ENCODE results near the gene PNMA5.
"Not testable (repeated sequence)": the region's sequence is repeated elsewhere in the genome, so short reads cannot be mapped to it uniquely, and the experiment has no call there.

PNMA5 gene

DNA sequence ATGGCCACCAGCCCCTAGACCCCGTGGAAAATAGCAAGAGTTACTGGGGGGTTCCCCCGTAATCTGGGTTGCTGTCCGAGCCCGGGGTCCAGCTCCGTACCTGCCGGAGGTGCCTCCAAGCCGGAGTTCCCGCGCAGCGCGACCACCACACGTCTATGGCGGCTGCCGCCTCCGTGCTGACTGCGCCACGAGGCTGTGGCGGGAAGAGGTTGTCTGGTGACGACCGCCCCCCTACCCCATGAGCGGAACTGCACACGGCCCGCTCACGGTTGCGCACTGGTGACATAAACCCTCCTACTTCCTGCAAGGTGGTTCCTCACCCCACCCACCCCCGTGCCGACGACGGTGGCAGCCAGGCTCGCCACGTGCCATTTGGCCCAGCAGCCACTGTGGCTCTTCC lies at the start of gene PNMA5:
Gene PNMA5 (minus strand): TSS at position 184 of the 400 bp plus-strand sequence. CDS start 2,518 bp downstream, outside the sequence.
- DNase-seq (ENCODE audit: extremely low read depth in 1 of 2, low read depth in 1 of 2) = no peak

DNA sequence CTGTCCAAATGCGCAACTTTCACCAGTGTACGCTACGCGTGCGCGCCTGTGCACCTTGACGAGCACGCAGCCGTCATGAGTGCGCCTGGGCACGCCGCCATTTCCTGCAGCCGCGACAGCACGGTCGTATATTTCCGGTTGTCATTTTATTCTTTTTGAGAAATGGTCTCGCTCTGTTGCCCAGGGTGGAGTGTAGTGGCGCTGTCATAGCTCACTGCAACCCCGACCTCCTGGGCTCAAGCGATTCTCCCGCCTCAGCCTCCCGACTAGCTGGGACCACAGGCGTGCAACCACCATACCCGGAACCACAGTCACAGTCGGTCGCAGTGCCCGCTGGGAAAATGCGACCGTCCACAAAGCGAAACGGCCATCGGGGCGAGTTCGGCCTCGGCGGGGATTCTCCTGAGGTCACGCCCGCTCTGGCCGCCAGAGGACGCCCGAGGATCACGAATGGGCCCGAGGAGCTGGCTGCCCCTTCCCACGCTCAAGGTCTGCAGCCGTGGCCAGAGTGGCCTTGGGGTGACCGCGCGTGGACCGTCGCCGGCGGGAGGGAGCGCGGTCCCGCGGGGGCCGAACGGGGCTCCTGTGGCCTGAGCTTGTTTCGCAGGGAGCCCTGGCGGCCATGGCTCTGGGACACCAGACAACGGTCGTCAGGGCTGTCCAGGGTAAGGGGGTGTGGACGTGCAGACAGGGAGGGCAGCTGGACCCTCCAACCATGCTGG lies 38.6 kb upstream of the PNMA5 start:
- DNase-seq (ENCODE audit: extremely low read depth in 1 of 2, low read depth in 1 of 2) = peak; percentile 29 to 41

DNA sequence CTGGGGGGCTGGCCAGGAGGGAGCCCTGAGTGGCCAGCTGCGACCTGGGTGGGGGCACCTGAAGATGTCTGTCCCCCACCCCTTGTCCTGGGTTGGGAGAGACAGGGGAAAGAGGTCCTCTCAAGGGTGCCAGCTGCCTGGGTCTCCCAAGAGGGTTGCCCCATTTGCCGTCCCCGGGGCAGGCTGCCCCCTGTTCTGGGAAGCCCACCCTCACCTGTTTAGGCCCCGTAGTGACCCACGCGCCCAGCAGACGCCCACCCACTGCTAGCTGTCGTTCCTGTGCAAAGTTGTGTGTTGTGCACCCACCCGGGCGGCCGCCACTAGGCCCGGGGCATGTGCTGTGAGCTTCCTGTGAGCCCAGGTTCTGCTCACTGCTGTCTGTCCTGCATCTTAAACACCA lies 36.9 kb upstream of the PNMA5 start:
- DNase-seq (ENCODE audit: extremely low read depth in 1 of 2, low read depth in 1 of 2) = no peak

DNA sequence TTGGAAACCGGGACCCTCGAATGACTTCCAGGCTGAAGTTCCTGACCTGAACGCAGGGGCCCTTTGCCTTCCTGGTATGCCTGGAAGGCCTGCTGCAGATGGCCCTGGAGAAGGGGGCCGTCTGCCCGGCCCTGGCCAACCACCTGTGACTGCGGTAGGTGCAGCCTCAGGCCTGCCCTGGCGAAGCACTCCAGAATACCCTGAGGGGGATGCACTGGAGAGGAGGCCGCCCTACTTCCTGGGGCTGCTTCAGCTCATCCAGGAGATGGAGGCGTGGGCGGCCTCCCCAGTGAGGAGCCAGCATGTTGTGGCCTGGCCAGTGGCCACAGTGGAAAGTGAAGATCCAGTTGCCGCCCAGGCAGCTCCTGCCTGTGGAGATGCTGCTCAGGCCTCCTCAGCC lies 36.0 kb upstream of the PNMA5 start:
- no peak for DNase-seq (ENCODE audit: extremely low read depth in 1 of 2, low read depth in 1 of 2)

DNA sequence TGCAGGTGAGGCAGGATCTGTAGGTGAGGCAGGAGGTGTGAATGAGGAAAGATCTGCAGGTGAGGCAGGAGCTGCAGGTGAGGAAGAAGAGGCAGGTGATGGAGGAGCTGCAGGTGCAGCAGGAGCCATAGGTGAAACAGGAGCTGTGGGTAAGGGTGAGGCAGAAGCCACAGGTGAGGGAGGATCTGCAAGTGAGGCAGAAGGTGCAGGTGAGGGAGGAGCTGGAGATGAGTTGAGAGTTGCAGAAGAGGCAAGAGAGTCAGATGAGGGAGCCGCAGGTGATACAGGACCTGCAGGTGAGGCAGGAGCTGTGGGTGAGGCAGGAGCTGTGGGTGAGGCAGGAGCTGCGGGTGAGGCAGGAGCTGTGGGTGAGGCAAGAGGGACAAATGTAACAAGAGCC lies 35.2 kb upstream of the PNMA5 start:
- DNase-seq (ENCODE audit: extremely low read depth in 1 of 2, low read depth in 1 of 2) = no peak

GRCh38 chrX:153028487-153028886 lies 34.6 kb upstream of the PNMA5 start:
- not testable (repeated sequence) for DNase-seq (ENCODE audit: extremely low read depth in 1 of 2, low read depth in 1 of 2)

DNA sequence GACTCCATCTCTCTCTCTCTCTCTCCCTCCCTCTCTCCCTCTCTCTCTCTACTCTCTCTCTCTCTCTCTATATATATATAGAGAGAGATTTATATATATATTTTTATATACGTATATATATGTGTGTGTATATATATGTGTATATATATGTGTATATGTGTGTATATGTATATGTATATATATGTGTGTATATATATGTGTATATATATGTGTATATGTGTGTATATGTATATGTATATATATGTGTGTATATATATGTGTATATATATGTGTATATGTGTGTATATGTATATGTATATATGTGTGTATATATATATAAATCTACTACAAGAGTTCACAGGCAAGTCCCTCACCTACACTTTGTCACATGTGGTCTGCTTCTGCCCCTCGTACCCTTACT lies 32.6 kb upstream of the PNMA5 start:
- DNase-seq (ENCODE audit: extremely low read depth in 1 of 2, low read depth in 1 of 2) = not testable (repeated sequence)

DNA sequence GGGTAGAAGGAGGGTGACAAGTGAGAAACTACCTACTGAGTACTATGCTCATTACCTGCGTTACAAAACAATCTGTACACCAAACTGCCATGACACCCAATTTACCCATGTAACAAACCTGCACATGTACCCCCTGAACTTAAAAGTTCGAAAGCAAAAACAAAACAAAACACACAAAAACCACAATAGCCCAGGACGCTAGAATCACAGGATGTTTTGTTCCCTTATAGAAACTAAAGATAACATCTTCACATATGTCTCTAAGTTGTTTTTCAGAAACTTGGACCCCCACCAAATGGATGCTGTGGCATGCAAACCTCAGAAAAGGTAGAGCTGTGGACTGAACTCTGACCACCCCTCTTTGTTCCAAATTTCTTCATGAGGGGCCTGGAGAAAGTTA lies 25.2 kb upstream of the PNMA5 start:
- DNase-seq (ENCODE audit: extremely low read depth in 1 of 2, low read depth in 1 of 2) = no peak

- DNase-seq (ENCODE audit: extremely low read depth in 1 of 2, low read depth in 1 of 2) = not testable (repeated sequence)
Measured at GRCh38 chrX:153017174-153017573, 23.3 kb upstream of the PNMA5 start.

- no peak for DNase-seq (ENCODE audit: extremely low read depth in 1 of 2, low read depth in 1 of 2)
Measured at GRCh38 chrX:153004780-153005179, 10.9 kb upstream of the PNMA5 start.

DNA sequence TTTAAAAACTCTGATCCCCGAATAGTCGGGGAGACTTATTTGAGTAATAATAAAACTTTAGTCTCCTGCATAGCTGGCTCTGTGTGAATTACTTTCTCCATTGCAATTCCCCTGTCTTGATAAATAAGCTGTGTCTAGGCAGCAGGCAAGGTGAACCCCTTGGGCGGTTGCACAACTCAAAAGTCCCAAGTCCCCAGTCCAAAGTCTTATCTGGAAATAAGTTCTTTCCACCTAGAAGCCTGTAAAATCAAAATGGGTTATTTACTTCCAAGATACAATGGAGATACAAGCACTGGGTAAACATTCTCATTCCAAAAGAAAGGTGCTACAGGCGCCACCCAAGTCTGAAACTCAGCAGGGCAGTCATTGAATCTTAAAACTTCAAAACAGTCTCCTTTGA lies 10.1 kb upstream of the PNMA5 start:
- no peak for DNase-seq (ENCODE audit: extremely low read depth in 1 of 2, low read depth in 1 of 2)

- DNase-seq (ENCODE audit: extremely low read depth in 1 of 2, low read depth in 1 of 2) = not testable (repeated sequence)
Measured at GRCh38 chrX:153002182-153002581, 8.3 kb upstream of the PNMA5 start.

GRCh38 chrX:152997337-152997736 lies 3.4 kb upstream of the PNMA5 start:
- DNase-seq (ENCODE audit: extremely low read depth in 1 of 2, low read depth in 1 of 2) = no peak

DNA sequence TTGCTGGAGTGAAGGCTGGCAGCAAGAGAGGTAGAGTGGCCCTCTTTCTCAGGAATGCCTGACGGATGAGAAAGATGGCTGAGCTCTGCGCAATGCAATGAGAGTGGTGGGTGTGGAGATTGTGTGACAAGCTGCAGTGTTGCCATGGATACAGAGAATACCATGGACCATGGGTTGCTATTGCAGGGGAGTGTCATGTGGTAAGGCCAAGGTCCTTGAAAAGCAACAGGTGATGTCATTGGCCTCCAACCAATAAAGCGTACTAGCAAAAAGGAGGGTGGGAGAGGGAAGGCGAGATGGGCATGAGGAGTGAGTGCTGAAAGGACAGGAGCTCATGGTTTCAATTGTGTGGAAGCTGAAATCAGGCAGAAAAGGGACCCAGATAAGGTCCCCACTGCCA lies 1.8 kb downstream of the PNMA5 start:
- DNase-seq (ENCODE audit: extremely low read depth in 1 of 2, low read depth in 1 of 2) = no peak

DNA sequence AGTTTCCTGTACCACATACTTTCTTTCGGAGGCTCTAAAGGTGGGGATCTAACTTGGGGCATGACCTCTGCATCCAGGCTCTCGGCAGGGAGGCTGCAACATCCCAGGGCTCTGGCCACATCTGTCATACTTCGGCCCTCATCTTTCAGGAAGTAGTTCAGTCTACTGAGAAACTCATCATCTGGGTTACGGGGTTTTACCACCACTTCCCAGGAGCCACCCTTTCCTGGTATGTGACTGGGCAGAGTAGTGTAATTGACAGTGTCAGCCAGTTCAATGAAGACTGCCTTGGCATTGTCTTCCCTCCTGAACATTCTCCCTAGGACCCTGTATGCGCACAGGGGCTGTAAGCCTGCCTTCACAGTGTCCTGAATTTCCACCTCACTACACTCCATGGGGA lies 2.8 kb downstream of the PNMA5 start:
- DNase-seq (ENCODE audit: extremely low read depth in 1 of 2, low read depth in 1 of 2) = no peak

DNA sequence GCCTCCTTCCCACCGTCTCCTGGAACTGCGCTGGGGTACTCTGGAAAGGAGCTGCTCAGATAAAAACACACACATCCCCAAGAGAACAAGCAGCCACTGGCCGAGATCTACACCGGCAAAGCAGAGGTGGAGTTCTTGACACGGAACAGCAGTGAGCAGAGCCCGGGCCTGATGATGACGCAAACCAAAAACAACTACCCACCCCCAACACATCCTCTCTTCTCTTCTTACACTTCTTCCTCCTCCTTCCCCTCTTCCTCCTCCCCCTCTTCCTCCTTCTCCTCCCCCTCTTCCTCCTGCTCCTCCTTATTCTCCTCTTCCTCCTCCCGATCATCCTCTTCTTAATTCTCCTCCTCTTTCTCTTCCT lies 4.6 kb downstream of the PNMA5 start:
- no peak for DNase-seq (ENCODE audit: extremely low read depth in 1 of 2, low read depth in 1 of 2)

DNA sequence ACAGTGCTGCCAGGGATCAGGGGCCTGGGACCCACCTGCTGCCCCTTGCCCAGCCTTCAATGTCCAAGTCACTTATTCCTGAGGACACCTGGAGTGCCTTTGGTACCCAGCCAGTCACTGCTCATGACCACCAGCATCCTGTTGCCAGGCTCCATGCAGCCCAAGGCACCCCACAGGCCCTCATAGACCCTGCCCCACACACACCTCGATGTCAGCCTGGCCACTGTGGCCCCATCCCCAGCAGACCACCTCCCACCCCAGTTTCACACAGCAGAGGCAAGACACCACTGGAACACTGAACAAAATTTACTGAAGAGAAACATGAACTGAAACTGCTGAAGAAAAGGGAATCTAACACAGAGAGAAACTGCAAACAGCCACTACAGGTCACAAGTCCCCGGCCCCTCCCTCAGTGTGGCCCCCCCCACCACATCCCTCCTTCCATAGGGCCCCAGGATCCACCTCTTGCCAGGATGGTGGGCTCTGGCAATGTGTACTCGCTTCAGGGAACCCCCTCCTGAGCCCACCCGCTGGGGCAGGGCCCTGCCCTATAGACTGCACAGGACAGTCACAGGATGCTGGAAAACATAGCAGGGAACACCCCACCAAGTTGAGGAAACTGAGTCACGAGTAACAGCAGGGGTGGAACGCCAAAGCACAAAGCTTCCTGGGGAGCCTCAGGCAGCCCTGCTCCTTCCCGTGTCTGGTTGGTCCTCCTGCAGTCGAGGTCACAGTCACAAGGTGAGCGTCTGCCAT lies 5.2 kb downstream of the PNMA5 start:
- no peak for DNase-seq (ENCODE audit: extremely low read depth in 1 of 2, low read depth in 1 of 2)

- no peak for DNase-seq (ENCODE audit: extremely low read depth in 1 of 2, low read depth in 1 of 2)
Measured at GRCh38 chrX:152987801-152988200, 6.1 kb downstream of the PNMA5 start.

DNA sequence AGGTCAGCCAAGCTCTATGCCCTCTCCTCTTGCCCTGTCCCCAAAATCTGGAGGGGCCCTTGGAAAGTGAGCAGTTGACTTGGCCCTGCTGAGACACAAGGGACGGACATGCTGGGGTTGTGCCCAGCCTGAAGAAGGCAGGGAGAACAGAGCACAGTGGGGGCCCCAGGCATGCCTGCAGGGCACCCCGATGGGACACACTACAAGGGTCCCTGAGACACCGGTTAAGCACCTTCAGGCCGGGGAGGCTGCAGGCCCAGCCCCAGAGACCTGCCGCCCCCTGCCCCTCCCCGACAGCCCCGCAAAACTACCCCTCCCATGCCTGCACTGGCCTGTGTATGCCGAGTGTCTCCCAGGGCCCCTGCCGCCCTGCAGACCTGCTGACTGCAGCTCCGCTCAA lies 6.8 kb downstream of the PNMA5 start:
- DNase-seq (ENCODE audit: extremely low read depth in 1 of 2, low read depth in 1 of 2) = not testable (repeated sequence)

- not testable (repeated sequence) for DNase-seq (ENCODE audit: extremely low read depth in 1 of 2, low read depth in 1 of 2)
Measured at GRCh38 chrX:152985383-152985782, 8.5 kb downstream of the PNMA5 start.

DNA sequence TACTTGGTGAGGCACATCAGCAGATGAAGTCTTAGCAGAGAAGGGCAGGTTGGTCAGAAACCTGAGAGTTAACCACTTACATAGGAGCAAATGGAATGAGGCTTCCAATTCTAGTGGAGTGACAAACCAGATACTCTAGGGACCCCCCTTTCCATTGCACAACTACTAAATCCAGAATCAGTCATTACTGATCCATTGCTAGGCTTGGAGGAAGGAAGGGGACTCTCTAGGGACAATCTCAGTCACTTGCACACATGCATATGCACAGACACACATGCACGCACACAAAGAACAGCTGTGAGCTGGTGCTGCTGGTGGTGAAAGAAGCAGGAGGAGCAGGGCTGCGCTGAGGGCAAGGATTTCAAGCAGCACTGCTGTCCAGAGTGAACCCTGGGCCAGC lies 25.7 kb downstream of the PNMA5 start:
- DNase-seq (ENCODE audit: extremely low read depth in 1 of 2, low read depth in 1 of 2) = no peak

GRCh38 chrX:152960115-152960514 lies 33.8 kb downstream of the PNMA5 start:
- no peak for DNase-seq (ENCODE audit: extremely low read depth in 1 of 2, low read depth in 1 of 2)

Measured in stimulated activated CD8-positive, alpha-beta memory T cell treated with anti-CD3 and anti-CD28 coated beads, Interleukin-7, amount 100 ng/mL, for 48 hours (primary cell).